Measurements from ENCODE around the gene LYZL1. TPM values are rescaled to one million over a fixed set of nuclear protein-coding genes. Genes with fewer than 3 reads are reported as not detected.
"Not testable (repeated sequence)": the region's sequence is repeated elsewhere in the genome, so short reads cannot be mapped to it uniquely, and the experiment has no call there.

LYZL1 gene
- total and polyA plus RNA-seq, 2 donors (not counting 1 experiment from before 2014, with no cell fraction given): not detected

GRCh38 chr10:29309465-29309864, 20.6 kb downstream of the LYZL1 start:
- DNase-seq: no peak
- H3K27me3 Mint-ChIP-seq: peaks cover 6% of the 10 kb centered on the region
- H3K4me2 ChIP-seq (replicated peaks; ENCODE audit: low read depth, low read length, poor library complexity, severe bottlenecking): no peak overlapping the region
- H3K4me3 ChIP-seq (ENCODE audit: control extremely low read depth in 1 of 5, extremely low read depth in 1 of 5, insufficient read depth in 1 of 5, low read depth in 2 of 5, low read length in 4 of 5): no peak overlapping the region
- CTCF ChIA-PET: no interaction called here
- POLR2A ChIA-PET: no interaction called here
- no peaks in the 10 kb centered on the region for H3K79me2 ChIP-seq (ENCODE audit: control insufficient read depth, insufficient read depth, low read length)
- no peak overlapping the region for H2AFZ ChIP-seq (ENCODE audit: insufficient read depth, low read depth, low read length, poor library complexity, severe bottlenecking)
- H3K4me1 Mint-ChIP-seq: no peaks in the 10 kb centered on the region
- no peaks in the 10 kb centered on the region for H4K20me1 ChIP-seq (ENCODE audit: control insufficient read depth, insufficient read depth, low read length, poor library complexity, severe bottlenecking)
- H3K27ac Mint-ChIP-seq: no peak overlapping the region
- H3K4me1 ChIP-seq (ENCODE audit: control insufficient read depth in 2 of 2, insufficient read depth in 2 of 2, low read length in 2 of 2): no peaks in the 10 kb centered on the region
- H3K9me3 ChIP-seq (ENCODE audit: control extremely low read depth in 1 of 3, control insufficient read depth in 2 of 3, insufficient read depth in 1 of 3, low read length in 2 of 3): no peaks in the 10 kb centered on the region
- peaks cover 0 to 4% (median 0%) of the 10 kb centered on the region in 4 experiments for H3K27me3 ChIP-seq (replicated peaks in 1 of 4; ENCODE audit: control extremely low read depth in 1 of 4, control insufficient read depth in 3 of 4, insufficient read depth in 4 of 4, low read length in 3 of 4)
- no peak overlapping the region for H3K4me3 Mint-ChIP-seq
- no peak overlapping the region for H3K27ac ChIP-seq (ENCODE audit: low read length in 2 of 2)
- no peaks in the 10 kb centered on the region for H3K9me3 Mint-ChIP-seq (ENCODE audit: insufficient read depth)
- no peak for ATAC-seq (ENCODE audit: low read depth)
- WGBS (ENCODE audit: insufficient coverage): 80% methylated on average over 1 of the region's 3 CpGs
- TF ChIP-seq CTCF (IDR thresholded peaks at IDR 0.05): no peak
- no peak for TF ChIP-seq EZH2 (IDR thresholded peaks at IDR 0.05; ENCODE audit: borderline replicate concordance, insufficient read depth, low read depth, low read length, poor library complexity, severe bottlenecking)
- intact Hi-C loops (cut with micrococcal nuclease): no loop called here
- no peaks in the 10 kb centered on the region for H3K36me3 ChIP-seq (replicated peaks in 1 of 2; ENCODE audit: control extremely low read depth in 1 of 2, control insufficient read depth in 1 of 2, extremely low read depth in 1 of 2, insufficient read depth in 2 of 2, low read length in 1 of 2)
- H3K9ac ChIP-seq (ENCODE audit: low read length): no peak overlapping the region

- H3K9me3 ChIP-seq (ENCODE audit: control extremely low read depth in 1 of 3, control insufficient read depth in 2 of 3, insufficient read depth in 1 of 3, low read length in 2 of 3); H3K27me3 Mint-ChIP-seq; H3K4me1 Mint-ChIP-seq; H2AFZ ChIP-seq (ENCODE audit: insufficient read depth, low read depth, low read length, poor library complexity, severe bottlenecking); H3K9me3 Mint-ChIP-seq (ENCODE audit: insufficient read depth); ATAC-seq (ENCODE audit: low read depth); H3K4me3 ChIP-seq (ENCODE audit: control extremely low read depth in 1 of 5, extremely low read depth in 1 of 5, insufficient read depth in 1 of 5, low read depth in 2 of 5, low read length in 4 of 5); H3K9ac ChIP-seq (ENCODE audit: low read length); H3K4me1 ChIP-seq (ENCODE audit: control insufficient read depth in 2 of 2, insufficient read depth in 2 of 2, low read length in 2 of 2); H3K27ac ChIP-seq (ENCODE audit: low read length in 2 of 2); CTCF ChIA-PET; H3K4me2 ChIP-seq (replicated peaks; ENCODE audit: low read depth, low read length, poor library complexity, severe bottlenecking); H3K36me3 ChIP-seq (replicated peaks in 1 of 2; ENCODE audit: control extremely low read depth in 1 of 2, control insufficient read depth in 1 of 2, extremely low read depth in 1 of 2, insufficient read depth in 2 of 2, low read length in 1 of 2); POLR2A ChIA-PET; DNase-seq; H4K20me1 ChIP-seq (ENCODE audit: control insufficient read depth, insufficient read depth, low read length, poor library complexity, severe bottlenecking); intact Hi-C loops (cut with micrococcal nuclease); H3K4me3 Mint-ChIP-seq; H3K79me2 ChIP-seq (ENCODE audit: control insufficient read depth, insufficient read depth, low read length); H3K27me3 ChIP-seq (replicated peaks in 1 of 4; ENCODE audit: control extremely low read depth in 1 of 4, control insufficient read depth in 3 of 4, insufficient read depth in 4 of 4, low read length in 3 of 4); H3K27ac Mint-ChIP-seq: not testable (repeated sequence)
- 31% methylated on average over 7 of the region's 7 CpGs for WGBS (ENCODE audit: insufficient coverage)
Observed at GRCh38 chr10:29310463-29310862, 21.6 kb downstream of the LYZL1 start.

All from B cell (primary cell).